HG03521 (cell line): ENCODE data around the gene MVK.

ENCODE experiments used
- ATAC-seq: cut with Tn5 transposase; IDR thresholded peaks from one replicate; pipeline ENCODE4 v1.9.1; 2021; ENCODE audit warnings: mild to moderate bottlenecking, moderate library complexity; ENCODE audit not compliant: unreplicated experiment

Gene MVK

DNA sequence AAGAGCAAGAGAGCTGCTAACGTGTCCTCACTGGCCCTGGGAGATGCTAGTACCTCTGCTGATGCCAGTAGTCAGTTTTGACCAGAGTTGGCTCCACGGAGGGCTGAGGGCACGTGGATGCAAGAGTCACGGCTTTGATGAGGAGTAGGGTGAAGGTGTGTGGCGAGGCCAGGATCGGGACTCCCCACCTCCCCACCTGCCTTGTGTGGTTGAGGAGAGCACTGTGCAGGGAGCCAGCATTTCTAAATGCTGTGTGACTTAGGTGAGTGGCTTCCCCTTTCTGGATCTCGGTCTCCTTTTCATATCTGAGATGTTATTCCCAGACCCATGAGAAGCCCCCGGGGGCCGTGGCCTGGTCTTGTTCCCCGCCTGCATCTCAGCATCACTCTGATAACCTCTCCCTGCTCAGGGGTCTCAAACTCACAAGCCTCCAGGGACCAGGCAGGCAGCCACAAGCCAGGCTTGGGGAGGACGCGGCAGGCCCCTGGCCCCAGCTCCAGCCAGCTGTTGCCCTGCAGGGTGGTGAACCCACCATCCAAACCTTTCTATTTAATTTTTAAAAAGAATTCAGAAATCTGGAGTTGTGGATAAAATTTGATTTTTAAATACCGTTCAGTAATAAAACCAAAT is 32.1 kb downstream of the MVK start:
- ATAC-seq: no peak

DNA sequence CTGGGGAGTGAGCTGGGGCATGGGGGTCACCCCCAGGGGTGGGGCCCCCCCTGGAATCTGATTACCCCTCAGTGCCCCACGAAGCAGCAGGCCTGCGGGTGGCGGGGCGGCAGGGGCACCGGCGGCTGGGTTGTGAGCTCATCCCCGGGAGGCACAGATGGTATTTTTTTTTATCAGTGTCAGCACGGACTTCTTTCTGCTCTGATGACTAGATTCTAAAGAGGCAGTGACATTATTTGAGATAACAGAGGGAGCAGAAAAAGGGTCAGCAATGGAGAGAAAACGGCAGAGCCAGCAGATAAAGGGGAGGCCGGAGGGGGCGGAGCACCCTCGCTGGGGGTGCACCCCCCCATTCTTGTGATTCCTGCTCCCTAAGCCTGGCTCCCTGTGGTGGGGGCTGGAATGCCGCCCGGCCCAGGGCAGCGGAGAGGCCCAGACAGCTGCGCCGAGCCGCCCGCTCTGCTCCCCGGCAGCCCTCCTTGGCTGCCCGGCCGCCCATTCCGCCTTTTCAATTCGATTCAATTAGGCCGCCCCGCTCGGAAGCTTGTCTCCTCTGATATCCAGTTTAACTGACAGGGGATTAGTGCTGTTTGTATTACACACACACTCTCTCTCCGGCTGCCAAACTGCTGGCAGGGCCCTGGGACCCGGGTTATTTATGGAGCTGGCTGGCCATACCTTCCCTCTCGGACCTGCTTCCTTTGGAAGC is 32.9 kb downstream of the MVK start:
- ATAC-seq: no peak

DNA sequence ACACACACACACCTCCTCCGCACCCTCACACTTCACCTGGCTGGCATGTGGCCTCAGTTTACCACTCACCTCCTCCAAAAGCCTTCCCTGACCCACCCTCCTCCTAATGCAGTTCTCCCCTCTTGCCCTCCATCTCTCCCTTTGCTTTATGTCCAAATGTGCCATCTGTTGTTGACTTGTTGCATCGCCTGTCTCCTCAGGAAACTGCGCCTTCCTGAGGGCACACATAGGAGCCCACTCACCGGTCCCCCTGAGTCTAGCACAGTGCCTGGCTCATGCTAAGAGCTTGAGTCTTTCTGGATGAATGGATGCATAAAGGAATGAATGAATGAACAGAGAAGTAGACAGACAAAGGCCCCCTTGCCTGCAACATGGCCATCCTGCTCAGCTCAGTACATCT is 34.0 kb downstream of the MVK start:
- ATAC-seq: no peak

DNA sequence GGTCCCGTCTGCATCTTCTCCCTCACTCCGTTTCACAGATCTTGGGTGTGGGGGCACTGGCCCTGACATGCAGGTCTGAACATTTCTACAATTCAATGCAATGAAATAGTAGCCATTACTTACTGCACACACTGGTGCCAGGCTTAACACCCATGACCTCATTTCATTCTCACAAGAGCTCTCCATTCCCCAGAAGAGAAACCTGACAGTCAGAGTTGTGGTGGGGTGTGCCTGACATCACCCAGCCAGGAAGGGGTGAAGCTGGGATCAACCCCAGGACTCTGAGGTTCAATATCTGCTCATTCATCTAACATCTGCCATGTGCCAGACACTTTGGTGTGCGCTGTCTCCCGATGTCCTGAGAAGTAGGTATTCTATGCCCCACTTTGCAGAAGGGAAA is 34.7 kb downstream of the MVK start:
- ATAC-seq: no peak

DNA sequence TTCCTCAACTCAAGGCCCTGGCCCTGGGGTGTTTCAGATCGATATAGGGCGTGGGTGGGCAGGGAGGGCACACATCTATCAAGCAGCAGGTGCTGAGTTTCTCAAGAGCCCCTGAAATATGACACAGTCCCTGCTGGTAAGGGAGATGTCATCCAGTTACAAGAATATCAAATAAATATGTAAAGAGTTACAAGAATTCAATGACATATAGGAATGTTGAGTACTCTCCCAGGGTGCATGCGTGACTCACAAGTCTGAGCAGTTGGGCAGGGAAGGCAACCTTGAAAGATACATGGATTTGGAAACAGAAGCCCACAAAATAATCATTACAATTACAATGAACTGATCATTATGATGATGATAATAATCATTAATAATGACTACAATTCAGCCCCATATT is 35.2 kb downstream of the MVK start:
- no peak for ATAC-seq

DNA sequence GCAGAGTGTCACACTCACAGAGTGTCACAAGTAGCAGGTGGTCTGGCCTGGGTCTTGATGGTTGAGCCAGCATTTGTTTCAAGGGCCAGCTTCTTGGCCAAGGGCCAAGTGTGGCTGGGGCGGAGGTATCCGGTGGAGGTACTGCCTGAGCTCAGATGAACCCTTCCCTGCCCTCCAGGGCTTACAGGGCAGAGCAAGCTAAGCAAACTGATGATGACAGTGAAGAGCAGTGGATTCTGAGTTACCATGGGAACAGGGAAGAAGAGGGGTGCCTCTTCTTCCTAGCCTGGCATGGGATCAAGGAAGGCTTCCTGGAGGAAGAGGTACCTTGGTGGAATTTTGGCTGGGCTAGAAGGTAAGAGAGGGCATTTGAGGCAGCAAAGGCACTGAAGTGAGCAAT is 35.7 kb downstream of the MVK start:
- ATAC-seq: no peak

DNA sequence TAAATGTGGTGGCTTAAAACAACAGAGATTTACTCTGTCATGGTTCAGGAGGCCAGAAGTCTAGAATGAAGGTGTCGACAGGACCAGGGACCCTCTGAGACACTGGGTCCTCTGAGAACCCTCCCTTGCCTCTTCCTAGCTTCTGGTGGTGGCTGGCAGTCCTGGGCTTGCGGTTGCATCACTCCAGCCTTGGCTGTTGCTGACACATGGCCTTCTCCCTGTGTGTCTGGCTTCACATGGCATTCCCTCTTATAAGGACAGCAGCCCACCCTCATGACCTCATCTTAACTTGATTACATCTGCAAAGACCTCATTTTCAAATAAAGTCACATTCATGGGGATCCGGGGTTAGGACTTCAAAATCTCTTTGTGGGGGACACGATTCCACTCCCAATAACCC is 36.9 kb downstream of the MVK start:
- no peak for ATAC-seq

DNA sequence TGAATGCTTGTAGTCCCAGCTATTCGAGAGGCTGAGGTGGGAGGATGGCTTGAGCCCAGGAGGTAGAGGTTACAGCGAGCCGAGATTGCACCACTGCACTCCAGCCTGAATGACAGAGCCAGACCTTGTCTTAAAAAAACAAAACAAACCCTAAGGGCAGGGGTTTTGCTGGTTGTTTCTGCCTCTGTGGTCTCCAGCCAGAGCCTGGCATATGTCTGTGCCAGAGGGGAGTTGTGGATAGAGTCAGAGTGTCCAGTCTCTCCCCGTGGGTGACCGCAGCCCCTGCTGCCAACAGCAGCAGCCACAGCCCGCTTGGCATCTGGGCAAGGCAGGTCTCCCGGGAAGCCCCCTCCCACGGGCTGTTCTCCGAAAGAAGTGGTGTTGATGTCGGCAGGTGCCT is 37.6 kb downstream of the MVK start:
- no peak for ATAC-seq

DNA sequence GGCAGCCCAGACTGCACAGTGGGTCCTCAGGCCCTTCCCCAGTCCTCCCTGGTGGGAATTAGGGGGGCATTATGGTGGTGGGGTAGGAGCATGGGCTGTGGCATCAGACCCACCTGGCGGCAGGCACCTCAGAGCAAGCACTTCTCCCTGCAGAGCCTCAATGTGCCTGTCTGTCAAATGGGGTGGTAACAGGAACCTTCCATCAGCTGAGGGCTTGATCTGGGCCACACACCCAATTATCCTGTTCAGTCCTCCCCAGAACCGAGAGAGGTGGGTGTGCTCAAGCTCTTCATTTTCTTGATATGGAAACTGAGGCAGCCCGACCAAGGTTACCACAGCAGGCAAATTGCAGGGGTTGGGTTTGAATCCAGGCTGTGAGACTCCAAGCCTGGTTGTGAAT is 38.4 kb downstream of the MVK start:
- ATAC-seq: no peak

DNA sequence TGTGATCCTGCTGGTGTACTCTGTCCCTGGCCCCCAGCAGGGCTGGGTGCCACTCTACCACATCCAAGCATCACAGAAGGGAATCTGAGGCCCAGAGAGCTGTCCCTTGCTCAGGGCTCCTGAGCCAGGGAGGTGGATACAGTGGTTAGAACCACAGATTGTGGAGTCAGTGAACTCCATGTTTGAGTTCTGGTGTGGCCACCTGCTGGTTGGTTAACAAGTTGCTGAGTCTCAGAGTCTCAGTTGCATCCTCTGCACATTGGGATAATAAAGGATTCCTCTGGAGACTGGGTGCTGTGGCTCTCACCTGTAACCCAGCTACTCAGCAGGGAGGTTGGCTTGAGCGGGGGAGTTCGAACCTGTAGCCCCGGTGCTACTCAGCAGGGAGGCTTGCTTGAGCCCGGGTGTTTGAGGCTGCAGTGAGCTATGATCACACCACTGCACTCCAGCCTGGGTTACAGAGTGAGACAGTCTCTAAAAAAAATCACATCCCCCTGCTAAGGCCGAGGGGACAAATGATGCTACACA is 39.4 kb downstream of the MVK start:
- no peak for ATAC-seq

DNA sequence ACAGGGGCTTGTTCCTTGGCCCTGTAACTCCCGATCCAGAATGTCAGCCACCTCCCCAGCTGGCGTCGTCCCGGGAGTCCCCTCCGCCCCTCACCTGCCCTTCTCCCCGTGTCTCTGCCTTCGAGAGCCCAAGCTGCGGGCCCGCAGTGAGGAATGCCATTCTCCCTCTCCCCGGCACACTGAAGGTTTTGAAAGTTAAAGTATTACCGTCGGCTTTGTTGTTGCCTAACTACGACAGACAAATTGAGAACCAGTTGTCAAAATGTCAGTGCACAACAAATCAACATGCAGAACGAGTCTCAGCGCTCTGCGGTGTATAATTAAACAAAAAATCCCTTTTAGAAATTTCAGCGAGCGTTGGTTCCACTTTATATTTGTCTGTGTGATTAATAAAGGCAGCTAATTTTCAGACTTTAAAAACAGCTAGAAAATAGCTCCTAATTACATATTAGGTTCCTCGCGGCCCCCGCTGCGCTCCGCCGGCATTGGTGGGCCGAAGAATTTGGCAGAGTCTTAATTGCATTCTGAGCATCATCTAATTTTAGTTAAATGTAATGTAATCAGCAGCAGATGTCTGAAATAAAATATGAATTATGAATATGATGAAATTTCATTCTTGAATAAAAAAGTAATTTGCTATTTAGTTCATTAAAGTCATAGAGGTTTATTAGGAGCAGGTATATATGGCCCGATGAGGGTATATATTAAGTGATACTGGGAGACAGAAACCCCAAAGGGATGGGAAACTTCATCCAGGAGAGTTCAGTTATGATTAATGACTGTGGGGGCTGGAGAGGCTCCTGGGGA is 40.3 kb downstream of the MVK start:
- ATAC-seq: no peak

DNA sequence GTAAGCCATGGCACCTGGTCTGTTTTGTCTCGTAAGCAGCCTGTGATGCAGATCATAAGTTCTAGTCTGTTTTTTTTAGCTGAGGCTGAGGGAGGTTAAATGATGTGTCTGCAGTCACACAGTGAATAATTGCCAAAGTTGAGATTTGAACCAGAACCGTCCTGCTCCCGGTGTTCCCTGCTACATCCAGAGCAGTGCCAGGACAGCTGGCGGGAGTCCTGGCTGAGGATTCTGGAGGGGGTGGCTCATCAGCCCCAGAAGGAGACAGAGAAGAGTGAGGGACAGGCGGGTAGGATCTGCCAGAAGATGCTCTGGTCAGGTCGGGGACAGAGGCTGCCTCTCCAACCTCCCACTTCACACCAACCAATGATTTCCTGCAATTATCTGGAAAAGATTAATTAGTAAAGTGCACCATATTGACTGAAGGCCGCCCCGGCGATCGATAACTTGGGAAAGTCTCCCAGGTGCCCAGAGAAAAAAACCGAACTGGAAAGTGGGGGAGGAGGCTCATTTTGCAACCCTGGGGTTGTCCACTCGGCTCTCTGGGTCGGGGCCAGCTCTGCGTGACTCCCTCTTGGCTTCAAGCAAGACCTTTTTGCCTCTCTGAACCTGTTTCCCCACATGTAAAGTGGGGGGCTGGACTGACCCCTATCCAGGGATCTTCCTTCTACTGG is 42.1 kb downstream of the MVK start:
- no peak for ATAC-seq

DNA sequence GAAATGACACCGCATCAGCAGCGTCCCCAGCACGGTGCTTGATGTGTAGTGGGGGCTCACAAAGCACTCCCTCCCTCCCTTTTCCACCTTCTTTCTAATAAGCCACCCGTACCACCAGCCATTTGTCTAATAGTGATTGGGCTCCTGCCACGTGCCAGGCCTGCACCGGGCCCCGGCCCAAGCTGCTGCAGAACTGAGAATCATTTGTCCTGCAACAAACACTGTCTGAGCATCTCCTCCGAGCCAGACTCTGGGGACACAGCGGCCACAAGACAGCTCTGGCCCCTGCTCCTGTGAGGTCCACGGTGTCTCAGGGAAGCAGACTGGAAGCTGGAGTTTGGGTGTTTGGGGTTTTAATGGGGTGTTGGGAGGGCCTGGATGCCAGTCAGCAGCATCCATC is 43.9 kb downstream of the MVK start:
- ATAC-seq: no peak

DNA sequence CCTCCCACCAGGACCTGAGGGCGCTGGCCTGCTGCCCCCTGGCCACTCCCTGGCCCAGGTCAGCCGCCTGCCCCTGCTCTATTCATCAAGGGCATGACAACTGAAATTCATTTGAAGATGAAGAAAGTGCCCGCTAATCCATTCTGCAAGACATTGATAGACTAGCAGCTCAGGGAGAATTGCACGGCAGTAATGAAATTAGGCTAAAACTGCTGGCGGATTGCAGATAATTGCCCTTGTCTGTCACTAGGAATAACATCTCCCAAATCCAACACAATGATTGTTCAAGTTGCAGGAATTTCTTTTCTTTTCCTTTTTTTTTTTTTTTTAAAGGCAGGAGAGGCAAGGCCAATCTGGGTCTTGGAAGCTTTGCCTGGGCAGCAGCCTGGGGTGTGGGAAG is 44.5 kb downstream of the MVK start:
- no peak for ATAC-seq

DNA sequence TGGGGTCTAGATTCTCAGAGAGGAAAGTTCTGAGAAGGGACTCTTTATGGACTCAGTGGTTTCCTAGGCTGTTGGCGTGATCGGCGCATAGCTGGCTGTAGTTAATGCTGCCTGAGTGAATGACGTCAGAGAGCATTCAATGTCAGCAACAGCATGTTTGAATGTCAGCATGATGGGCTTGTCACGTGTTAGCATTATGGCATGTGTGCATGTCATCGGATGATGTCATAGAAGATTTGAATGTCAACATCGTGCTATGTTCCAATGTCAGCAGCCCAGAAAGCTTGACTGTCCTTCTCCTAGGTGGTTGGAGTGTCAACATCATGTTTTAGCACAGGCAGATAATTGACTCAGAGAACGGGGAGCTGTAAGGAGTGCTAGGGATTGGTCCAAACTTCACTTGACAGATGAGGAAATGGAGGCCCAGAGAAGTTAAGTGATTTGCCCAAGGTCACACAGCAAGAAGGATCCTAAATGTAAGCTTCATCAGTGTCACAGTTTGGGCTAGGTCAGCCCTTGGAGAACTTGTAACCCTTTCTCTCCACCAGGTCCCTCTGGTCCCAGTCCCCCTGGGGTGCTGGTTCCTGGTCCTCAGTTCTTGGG is 45.5 kb downstream of the MVK start:
- no peak for ATAC-seq

DNA sequence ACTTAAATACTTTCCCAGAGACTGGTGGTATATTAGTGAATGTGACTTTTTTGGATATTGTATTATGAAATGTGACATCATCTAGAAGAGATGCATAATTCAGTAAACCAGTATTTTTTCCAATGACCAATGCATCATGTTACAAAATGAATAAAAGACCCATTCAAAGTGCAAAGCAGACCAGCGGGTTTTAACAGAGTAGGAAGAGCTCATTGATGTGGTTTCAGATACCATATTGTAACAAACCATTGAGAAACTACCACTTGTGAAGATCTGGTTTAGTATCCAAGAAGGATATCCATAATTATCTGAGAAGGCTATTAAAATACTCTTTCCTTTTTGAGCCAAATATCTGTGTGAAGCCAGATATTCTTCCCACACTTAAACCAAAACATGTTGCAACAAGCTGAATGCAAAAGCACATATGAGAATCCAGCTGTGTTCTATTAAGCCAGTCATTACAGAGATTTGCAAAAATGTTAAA is 47.7 kb downstream of the MVK start:
- no peak for ATAC-seq

DNA sequence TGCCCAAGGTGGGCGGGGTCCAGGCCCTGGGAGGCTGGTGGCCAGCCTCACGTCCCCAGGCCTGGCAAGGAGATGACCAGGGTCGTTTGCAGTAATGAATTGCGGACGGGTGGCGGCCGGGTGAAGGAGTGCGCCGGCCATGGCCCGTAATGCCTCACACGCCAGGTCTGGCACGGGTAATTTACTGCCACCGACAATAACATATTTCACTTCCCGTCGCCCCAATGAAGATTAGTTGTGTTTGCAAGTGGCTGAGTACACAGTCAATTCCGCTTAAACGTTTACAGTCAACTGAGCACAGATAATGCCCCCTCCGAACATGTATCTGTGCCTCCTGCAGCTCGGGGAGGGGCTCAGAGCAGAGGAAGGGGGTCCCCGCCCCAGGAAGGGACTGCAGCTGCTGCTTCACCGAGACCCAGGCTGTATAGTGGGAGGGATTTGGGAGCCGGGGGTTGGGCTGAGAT is 48.3 kb downstream of the MVK start:
- no peak for ATAC-seq

DNA sequence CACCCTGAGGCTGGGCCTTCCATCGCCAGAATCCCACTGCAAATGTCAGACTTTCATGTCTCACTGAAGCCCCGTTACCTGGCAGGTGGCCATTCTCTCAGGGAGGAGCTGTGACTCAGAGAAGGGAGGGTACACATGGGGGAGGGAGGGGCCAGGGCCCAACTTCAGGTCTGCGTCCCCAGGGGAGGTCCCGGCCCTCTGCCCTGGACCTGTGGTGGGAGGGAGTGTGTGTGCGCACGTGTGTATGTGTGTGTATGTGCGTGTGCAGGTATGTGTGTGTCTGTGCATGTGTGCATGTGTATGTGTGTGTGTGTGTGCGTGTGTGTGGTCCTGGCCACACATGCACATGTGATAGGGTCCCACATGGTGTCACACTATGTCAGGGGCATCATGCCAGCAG is 50.9 kb downstream of the MVK start:
- no peak for ATAC-seq

DNA sequence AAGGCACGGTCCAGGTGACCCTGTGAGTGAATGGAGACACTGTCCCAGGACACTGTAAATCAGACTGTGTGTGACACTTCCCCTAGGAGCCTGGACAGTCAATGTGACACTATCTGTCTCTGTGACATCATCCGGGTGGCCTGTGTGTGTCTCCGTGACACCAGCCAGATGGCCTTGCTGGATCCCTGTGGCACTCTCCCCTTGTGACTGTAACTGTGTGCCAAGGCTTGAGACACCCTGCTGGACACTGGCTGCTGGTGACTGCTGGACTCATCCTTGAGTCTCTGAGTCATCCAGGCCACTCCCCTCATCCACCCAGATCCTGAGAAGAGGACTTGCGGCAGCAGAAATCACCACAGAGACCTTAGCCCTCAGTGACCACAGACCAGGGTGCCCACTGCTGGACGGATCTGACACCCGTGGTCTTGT is 51.6 kb downstream of the MVK start:
- no peak for ATAC-seq

DNA sequence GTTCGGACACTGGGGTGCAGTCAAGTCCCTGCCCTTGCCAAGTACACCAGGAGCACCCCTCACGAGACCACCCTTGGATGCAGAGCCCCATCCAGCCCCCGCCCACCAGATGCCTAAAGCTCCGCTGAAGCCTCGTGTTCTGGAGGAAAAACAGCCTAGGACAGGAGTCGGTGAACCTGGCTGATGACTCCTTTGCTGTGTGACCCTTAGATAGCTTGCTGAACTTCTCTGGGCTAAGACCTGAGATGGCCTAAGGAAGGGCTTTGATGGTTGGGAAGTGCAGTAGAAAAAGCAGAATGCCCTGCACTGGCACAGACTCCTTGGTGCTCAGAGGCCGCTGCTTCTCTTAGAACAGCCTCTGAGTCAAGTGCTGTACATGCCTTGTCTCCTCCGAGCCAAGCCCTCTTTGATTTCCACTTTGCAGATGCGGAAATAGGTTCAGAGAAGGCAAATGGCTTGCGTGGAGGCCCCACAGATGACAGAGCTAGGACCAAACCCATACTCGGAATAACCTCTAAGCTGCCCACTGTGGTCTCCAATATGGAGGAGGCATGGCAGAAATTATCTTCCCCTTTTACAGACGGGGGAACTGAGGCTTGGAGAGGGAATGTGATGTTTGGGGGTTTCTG is 52.3 kb downstream of the MVK start:
- no peak for ATAC-seq
